ENCODE results near the gene MGLL. TPM values are rescaled to one million over a fixed set of nuclear protein-coding genes. Genes with fewer than 3 reads are reported as not detected.

Gene MGLL
- total RNA-seq, 4 donors from 2014 or later: 36.7 to 146 (median 73.5) TPM

- no peak for DNase-seq
- TF ChIP-seq, protein P1, sequence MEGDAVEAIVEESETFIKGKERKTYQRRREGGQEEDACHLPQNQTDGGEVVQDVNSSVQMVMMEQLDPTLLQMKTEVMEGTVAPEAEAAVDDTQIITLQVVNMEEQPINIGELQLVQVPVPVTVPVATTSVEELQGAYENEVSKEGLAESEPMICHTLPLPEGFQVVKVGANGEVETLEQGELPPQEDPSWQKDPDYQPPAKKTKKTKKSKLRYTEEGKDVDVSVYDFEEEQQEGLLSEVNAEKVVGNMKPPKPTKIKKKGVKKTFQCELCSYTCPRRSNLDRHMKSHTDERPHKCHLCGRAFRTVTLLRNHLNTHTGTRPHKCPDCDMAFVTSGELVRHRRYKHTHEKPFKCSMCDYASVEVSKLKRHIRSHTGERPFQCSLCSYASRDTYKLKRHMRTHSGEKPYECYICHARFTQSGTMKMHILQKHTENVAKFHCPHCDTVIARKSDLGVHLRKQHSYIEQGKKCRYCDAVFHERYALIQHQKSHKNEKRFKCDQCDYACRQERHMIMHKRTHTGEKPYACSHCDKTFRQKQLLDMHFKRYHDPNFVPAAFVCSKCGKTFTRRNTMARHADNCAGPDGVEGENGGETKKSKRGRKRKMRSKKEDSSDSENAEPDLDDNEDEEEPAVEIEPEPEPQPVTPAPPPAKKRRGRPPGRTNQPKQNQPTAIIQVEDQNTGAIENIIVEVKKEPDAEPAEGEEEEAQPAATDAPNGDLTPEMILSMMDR (IDR thresholded peaks at IDR 0.05): no peak
- no peak for TF ChIP-seq POLR2A (IDR thresholded peaks at IDR 0.05)
- no peaks in the 10 kb centered on the region for H3K27me3 ChIP-seq
- intact Hi-C loops (cut with DNase I): no loop called here
- H3K4me3 ChIP-seq: no peak overlapping the region
- peaks cover 7 to 31% (median 23%) of the 10 kb centered on the region in 3 donors for H3K4me1 ChIP-seq
- no peak overlapping the region for H3K27ac ChIP-seq
- 95 to 98% methylated on average over 3 to 5 of the region's 6 CpGs for WGBS, 2 donors
- H3K9me3 ChIP-seq: no peaks in the 10 kb centered on the region
- H3K36me3 ChIP-seq: peaks cover 0 to 63% (median 0%) of the 10 kb centered on the region in 3 donors
Measured at GRCh38 chr3:127691974-127692373, 130.3 kb downstream of the MGLL start.

- Histone ChIP-seq H3K27ac (peak overlapping the region in 2 of 4 donors; percentile 12 to 63), H3K9me3 (no peaks in the 10 kb centered on the region), H3K4me1 (peaks cover 2 to 26% (median 18%) of the 10 kb centered on the region in 3 donors), H3K36me3 (peaks cover 0 to 63% (median 0%) of the 10 kb centered on the region in 3 donors), H3K27me3 (no peaks in the 10 kb centered on the region), H3K4me3 (no peak overlapping the region)
- intact Hi-C loops (cut with DNase I): no loop called here
- DNase-seq: no peak
- TF ChIP-seq POLR2A (IDR thresholded peaks at IDR 0.05): no peak
- TF ChIP-seq, protein P1 (IDR thresholded peaks at IDR 0.05): no peak
- 97 to 100% methylated on average over 1 to 5 of the region's 8 CpGs for WGBS, 2 donors
Measured at GRCh38 chr3:127691489-127691888, 130.8 kb downstream of the MGLL start.

DNA sequence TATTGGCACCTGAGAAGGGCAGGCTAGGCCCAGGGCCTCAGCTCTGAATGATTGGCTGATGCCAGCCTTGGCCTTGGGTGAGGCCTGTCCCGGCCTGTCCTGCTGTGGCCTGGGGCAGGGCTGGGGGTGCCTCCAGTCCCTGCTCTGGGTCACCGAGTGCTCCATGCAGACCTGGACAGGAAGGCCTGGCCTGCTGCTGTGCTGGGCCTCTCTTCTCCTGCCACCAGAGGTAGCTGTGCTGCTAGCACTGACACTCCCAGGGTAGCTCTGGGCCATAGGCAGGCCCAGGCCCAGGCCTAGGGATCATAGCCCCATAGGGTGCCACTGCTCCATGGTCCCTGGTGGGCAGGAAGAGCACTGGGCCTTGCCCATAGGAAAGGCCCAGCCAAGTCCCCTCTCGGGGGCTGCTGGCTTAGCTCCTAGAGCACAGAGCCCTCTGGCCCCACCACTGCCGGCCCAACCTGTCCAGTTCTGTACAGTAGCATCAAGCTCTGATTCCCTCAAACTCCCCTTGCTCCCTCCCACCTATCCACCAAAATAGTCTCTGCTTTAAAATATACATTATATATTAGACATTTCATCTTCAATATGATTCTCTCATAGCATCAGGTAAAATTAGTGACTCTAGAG, 131.4 kb downstream of the MGLL start:
- no peaks in the 10 kb centered on the region for H3K27me3 ChIP-seq
- H3K4me1 ChIP-seq: peaks cover 0 to 21% (median 17%) of the 10 kb centered on the region in 3 donors
- no peaks in the 10 kb centered on the region for H3K9me3 ChIP-seq
- intact Hi-C loops (cut with DNase I): no loop called here
- no peak for DNase-seq
- WGBS, 2 donors: 79 to 80% methylated on average over 2 of the region's 4 CpGs
- peak overlapping the region; percentile 12 to 68 (median 38) for H3K27ac ChIP-seq
- H3K4me3 ChIP-seq: no peak overlapping the region
- TF ChIP-seq, protein P1 (IDR thresholded peaks at IDR 0.05): peak in 5 of 6 experiments; percentile 33 to 68 (median 45)
- no peak for TF ChIP-seq POLR2A (IDR thresholded peaks at IDR 0.05)
- H3K36me3 ChIP-seq: peaks cover 0 to 63% (median 0%) of the 10 kb centered on the region in 3 donors

DNA sequence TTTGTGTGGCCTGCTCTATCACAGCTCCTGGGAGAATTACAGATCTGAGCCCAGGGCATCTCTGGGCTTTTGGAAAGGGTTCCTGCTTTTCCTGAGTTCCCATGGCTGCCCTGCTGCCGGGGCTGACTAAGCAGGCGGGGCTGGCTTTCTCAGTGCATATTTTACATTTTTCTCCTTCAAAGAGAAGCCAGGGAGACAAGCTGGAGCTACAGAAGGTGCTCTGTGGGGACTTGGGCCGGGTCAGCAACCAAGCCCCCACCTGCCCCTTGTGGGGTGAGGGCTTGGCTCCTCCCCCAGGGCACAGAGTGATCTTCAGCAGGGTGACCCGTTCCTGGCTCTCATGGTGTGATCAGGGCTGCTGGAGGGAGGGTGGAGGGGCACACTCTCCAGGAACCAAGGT, 132.2 kb downstream of the MGLL start:
- no peak for TF ChIP-seq POLR2A (IDR thresholded peaks at IDR 0.05)
- TF ChIP-seq, protein P1 (IDR thresholded peaks at IDR 0.05): no peak
- 17 to 20% methylated on average over 1 to 2 of the region's 4 CpGs for WGBS, 2 donors
- Histone ChIP-seq H3K9me3 (no peaks in the 10 kb centered on the region), H3K27ac (peak overlapping the region; percentile 12 to 68 (median 38)), H3K27me3 (no peaks in the 10 kb centered on the region), H3K36me3 (peaks cover 0 to 59% (median 0%) of the 10 kb centered on the region in 3 donors), H3K4me1 (peaks cover 0 to 20% (median 17%) of the 10 kb centered on the region in 3 donors), H3K4me3 (no peak overlapping the region)
- no peak for DNase-seq
- intact Hi-C loops (cut with DNase I): no loop called here

DNA sequence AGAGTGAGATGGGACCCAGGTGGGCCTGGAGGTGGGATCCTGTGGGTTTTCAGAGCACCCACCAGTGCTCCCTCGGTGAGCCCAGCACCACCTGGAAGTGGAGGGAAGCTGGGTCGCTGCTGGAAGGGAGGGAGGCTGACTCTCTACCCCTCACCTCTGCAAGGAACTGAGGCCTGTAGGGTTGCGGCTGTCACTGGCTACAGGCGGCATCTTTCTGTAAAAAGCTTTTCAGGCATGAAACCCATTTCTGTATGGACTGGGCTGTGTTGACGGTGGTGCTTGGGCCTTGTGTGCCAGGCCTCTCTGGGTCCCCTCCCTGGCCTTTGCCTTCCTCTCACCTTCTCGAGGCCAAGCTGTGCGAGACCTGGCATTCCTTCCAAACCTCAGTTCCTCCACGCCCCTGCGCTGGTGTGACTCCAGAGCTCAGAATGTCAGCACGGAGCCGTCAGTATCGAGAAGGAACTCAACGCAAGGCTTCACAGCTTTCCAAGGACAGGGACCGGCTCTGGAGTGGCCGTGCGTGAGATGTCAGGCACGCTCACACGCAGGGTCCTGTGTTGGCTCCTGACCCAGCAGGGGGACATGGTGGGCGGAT, 133.0 kb downstream of the MGLL start:
- Histone ChIP-seq H3K36me3 (peaks cover 0 to 52% (median 0%) of the 10 kb centered on the region in 3 donors), H3K4me1 (peaks cover 0 to 20% (median 17%) of the 10 kb centered on the region in 3 donors), H3K4me3 (no peak overlapping the region), H3K27me3 (no peaks in the 10 kb centered on the region), H3K27ac (peak overlapping the region in 3 of 4 donors; percentile 12 to 63 (median 61)), H3K9me3 (no peaks in the 10 kb centered on the region)
- WGBS, 2 donors: 90 to 96% methylated on average over 12 to 19 of the region's 19 CpGs
- DNase-seq: no peak
- TF ChIP-seq POLR2A (IDR thresholded peaks at IDR 0.05): no peak
- TF ChIP-seq, protein P1 (IDR thresholded peaks at IDR 0.05): no peak
- intact Hi-C loops (cut with DNase I): no loop called here

Measured in esophagus squamous epithelium (tissue), 5 donors.